GM18502 (cell line): ENCODE data around the gene NEK2.
"Not testable (repeated sequence)": the region's sequence is repeated elsewhere in the genome, so short reads cannot be mapped to it uniquely, and the experiment has no call there.

Experiments
- ATAC-seq: cut with Tn5 transposase; IDR thresholded peaks from one replicate; pipeline ENCODE4 v1.9.1; 2021; ENCODE audit warnings: mild to moderate bottlenecking; ENCODE audit not compliant: unreplicated experiment, poor library complexity

The NEK2 gene

DNA sequence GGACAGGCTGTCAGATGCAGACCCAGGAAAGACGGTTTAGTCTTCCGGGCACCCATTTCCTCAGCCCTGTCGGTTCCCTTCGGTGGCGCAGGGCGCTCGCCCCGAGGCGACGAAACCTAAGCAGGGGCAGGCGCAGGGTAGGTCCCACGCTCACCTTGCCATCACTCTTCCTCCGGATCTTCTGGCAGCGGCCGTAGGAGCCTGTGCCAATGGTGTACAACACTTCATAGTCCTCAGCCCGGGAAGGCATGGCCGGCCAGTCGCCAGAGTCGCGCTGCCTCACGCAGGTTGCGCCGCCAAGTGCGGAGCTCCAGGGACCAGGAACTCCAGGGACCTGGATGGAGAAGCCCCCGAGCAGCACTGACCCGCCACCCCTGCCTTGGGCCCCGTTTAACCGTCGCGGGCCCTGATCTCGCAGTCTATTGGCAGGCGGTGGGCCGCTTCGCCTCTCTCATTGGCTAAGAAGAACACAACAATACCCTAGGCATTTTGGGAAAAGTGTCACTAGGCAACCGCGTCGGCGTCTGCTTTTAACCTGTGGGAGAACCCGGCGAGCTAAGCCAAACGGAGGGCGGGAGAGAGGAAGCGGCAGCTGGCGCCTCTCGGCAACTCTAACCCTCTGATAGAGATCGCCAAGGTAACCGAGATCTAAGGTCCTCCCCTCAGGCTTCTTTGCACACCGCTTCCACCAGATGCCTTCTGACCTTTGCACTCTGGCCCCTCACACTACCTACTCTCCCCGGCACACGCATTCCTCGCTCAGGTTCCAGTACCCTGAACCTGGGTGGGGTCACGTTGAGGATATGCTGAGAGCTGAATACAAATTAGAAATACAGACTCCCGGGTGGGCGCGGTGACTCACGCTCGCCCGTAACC is at the start of gene NEK2:
NEK2 (minus strand) TSS at position 392 of the 876 bp plus-strand sequence; CDS start at position 250, 142 bp downstream.
- ATAC-seq = peak; percentile 97

DNA sequence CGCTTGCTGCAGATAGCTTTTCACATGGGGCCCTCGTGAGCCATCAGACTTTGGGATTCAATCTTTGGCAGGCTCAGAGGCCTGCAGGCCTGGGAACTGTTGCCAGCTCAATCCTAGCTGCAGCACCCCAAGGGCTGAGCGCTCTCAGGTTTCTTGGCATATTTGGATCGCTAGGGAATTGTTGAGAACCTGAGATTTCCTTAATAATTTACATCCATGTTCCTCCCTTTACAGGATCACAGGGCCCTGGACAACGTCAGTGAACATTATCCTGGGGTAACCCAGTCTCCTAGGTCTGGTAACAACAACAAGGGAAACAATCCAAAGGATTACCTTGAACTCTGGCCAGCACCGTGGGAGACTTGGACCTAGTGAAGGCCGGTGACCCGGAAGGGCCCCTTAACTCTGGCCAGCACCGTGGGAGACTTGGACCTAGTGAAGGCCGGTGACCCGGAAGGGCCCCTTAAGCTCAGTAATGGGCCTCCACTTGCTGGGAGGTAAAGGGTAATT is 49.3 kb upstream of the NEK2 start:
- ATAC-seq = no peak

DNA sequence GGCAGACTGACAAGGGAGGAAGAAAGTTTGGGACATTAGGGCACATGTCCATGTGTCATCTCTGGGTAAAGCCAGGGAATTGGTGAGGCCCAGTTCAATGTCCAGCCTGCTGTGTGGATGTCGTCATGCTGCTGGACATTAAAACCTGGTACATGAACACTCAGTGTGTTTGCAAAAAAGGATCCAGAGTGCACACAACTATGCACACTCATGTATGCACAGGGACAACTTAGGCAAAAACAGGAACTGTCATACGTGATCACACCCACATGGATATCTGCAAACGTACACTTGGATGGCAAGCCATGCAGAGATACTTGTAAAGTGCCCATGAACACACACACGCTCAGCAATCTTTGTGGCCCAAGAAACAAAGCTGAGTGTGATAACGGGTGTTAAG is 47.9 kb upstream of the NEK2 start:
- ATAC-seq = no peak

DNA sequence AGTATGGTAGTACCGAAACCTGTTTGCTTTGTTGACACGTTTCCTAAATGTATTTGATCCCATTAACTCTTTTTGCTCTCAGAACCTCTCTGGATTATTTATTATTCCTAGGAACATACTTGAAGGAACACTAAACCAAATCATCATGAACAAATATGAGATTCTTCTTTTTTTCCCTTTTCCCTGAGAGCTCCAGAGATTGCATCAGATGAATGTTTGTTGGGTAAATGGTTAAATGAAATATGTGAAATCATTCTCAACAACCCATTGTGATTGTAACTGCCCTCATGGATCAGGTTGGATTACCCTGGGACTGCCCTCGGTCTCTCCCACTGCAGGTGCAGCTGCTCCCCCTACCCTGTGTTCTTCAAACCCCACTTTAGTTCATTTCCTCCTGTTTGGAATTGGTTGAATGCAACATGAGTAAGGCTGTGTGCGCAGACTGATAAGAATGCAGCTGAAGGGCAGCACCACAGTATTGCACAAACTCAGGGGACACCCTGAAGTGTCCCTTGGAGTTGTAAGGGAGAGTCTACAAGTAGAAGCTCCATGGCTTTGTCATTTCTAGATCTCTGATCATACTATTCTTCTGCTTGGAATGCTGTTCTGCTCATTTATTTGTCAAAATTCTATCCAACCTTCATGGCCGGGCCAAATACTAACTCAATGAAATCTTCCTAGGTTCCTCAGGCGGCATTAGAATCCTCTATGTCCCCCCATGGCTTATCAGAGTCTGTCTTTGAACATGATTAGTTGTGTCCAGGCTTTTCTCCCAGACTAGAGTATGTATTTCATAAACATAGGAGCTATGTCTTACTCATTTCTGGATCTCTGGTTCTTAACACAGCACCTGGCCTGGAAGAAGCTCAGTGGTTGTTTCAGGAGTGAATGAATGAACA is 47.1 kb upstream of the NEK2 start:
- ATAC-seq = no peak

DNA sequence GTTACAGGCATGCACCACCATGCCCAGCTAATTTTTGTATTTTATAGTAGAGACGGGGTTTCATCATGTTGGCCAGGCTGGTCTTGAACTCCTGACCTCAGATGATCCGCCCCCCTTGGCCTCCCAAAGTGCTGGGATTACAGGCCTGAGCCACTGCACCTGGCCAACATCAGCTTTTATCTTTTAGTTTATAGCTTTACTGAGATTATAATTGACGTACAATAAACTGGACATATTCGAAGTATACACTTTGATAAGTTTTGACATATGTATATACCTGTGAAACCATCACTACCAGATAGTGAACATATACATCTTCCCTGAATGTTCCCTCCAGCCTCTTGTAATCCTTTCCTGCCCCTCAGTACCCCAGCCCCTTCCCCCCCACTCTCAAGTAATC is 41.1 kb upstream of the NEK2 start:
- not testable (repeated sequence) for ATAC-seq

DNA sequence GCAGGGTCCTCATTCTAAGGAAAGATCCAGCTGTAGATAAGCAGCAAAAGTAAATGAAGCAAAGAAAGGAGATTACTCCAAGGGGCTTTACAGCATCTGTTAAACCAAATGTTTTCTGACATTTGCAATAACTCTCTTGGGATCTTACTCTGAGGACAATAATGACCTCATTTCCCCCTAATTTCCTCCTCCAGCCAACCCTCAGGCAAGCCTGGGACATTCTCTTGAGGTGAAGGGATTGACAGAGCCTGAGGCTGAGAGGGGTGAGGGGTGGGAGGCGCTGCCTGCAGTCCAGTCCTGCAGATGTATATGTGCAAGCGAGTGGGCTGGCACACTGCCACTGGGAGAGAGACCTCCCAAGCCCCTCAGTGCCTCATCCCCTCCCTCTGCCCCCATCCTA is 40.5 kb upstream of the NEK2 start:
- ATAC-seq = no peak

DNA sequence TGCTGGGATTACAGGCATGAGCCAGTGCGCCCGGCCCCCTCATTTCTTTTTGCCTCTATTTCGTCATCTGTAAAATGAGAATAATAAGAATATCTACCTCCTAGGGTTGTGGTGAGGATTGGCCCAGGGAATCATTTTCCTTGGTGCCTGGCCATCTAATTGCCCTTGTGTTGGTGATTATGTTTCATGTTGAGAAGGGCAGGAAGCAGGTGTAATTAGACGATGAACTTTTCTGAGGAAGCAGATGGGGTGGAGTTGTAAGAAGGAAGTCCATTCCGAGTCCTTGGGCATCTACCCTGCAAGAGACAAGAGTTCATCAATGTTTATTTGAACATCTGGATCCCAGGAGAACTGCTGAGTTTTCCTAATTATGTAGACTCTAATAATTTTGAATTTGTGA is 38.7 kb upstream of the NEK2 start:
- no peak for ATAC-seq

DNA sequence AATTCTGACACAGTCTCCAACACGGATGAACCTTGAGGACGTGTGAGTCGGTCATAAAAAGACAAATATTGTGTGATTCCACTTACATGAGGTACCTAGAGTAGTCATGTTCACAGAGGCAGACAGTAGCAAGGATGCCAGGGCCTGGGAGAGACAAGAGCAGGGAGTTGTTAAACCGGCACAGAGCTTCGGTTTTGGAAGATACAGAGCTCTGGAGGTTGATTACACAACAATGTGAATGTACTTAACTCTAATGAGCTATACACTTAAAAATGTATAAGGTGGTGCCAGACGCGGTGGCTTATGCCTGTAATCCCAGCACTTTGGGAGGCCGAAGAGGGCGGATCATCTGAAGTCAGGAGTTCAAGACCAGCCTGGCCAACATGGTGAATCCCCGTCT is 37.8 kb upstream of the NEK2 start:
- no peak for ATAC-seq

DNA sequence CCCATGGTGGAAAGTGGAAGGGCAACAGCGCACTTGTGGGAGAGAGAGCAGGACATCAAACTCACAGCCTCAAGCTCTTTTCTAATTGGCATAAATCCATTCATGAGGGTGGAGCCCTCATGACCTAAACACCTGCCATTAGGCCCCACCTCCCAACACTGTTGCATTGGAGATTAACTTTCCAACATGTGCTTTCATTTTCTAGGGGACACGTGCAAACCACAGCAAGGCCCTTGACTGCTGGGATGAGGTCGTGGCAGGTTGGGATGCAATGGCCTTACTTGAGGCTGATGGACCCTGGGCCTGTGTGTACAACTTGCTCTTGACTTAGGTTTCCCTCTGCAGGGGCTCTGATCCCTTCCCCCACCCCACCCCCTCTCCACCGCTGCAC is 35.9 kb upstream of the NEK2 start:
- ATAC-seq = no peak

DNA sequence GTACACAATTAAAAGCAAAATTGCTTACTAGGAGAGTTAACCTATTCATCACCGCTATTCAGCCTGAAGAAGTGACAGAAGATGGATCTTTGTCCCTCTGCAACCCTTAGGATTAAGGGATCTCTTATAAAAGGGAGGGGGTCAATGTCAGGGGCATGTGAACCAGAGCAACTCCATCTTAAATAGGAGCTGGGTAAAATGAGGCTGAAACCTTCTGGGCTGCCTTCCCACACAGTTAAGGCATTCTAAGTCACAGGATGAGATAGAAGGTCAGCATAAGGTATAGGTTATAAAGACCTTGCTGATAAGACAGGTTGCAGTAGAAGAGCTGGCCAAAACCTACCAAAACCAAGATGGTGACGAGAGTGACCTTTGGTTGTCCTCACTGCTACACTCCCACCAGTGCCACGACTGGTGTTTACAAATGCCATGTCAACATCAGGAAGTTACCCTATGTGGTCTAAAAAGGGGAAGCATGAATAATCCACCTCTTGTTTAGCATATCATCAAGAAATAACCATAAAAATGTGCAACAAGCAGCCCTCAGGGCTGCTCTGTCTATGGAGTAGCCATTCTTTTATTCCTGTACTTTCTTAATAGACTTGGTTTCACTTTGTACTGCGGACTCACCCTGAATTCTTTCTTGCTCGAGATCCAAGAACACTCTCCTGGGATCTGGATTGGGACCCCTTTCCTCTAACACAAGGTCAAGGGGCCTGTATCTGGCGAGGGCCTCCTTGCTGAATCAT is 35.3 kb upstream of the NEK2 start:
- ATAC-seq = no peak

DNA sequence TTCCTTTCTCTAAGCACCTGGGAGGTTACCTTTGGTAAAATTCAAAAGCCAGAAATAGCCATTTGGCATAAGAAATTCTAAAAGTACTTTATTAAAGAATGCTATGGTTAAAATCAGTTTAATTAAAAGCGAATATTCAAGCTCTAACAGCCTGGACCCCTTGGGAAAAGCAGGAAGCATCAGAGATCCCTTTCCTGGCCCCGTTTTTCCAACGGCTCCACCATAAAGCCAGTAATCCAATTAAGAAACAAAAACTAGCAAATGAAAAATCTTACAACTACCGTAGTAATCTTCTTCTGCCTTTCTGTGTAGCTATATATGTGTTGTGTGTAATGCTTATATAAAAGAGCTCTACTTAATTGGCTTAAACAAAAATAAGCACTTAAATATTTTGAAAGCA is 33.5 kb upstream of the NEK2 start:
- no peak for ATAC-seq

DNA sequence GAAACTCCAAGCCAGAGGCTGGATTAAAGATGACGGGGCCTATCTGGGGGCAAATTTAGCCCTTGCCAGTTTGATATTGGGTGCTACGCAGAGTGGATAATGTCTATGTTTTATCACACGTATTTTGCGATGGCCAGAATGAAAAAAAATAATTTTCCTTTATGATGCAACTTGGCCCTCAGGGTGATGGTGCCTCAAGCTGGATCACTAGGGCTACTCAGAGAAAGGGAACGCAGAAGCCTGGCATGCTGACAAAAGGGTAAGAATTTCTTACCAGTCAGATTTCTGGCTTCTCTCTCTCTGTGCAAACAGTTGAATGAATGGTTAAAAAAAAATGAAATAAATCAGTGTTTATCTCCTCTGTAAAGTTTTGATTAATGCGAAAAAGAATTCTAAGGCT is 32.6 kb upstream of the NEK2 start:
- ATAC-seq = no peak

DNA sequence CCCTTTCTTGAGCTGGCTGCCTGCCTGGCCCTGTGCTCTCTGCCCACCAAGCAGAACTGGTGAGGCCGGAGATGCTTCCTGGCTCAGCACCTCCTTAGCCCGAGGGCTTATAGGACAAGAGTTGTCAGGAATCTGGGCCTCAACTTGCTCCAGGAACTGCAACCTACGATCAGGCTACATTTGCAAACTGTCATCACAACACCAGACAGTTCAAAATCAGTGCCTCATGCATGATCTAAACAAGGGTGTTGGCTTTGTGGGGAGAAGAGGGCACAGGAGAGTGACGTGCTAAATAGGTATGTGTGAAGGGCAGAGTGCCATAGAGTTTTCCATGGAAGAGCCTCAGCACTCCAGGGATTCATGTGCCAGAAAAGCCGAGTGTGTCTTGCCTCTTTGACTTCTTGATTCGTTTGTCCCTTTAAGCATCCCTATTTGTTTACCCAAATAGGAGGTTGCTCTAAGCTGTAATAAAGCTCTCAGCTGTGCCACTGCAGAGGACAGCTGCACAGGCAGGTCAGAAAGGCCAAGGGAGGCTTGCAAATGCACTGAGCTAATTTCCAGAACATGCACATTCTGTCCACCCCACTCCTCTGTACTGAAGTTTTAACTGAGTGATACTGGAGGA is 30.2 kb upstream of the NEK2 start:
- ATAC-seq = no peak

DNA sequence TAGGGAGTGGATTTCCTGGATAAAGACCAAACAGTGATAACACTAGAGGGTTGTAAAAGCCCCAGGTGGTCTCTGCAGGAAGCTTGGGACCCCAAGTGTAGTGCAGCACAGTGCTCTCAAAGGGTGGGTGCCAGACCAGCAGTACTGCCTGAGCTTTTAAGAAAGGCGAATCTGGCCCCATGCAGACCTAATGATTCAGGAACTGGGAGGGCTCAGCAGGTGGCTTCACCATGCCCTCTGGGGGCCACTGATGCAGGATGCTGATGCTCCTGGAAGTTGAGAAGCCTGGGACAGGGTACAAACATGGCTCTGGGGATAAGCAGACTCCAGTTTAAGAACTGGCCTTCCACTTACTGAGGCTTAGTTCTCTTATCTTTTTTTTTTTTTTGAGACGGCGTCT is 29.1 kb upstream of the NEK2 start:
- no peak for ATAC-seq

DNA sequence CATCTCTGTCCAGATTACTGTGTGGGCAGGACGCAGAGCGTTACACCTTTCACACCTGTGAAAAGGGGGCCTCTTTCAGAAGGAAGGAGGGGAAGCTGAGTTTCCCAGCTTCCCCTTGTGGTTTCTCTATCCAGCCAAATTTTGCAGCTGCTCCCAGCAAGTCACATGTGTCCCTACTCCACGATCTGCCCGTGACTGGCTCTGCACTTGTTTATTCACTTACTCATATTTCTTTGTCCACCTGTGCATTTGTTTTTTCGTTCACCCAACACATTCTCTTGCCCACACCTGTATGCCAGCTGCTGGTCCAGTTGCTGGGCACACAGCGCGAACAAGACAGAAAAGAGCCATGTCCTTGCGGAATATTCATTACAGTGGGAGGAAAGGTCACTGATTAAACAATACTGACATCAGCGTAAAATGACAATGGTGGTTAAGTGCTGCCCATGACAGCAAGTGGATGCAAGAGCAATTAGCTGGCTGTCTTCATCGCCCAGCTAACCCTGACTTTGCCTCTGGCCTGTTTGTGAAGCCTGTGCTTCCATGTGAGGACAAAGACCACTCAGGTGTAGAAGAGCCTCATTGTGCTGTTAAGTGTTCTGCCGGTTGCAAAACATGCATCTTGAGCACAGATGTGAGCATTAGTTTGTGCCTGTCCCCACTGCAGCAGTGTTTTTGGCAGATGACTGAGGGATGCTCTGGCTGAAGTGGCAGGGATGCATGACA is 28.6 kb upstream of the NEK2 start:
- ATAC-seq = no peak

DNA sequence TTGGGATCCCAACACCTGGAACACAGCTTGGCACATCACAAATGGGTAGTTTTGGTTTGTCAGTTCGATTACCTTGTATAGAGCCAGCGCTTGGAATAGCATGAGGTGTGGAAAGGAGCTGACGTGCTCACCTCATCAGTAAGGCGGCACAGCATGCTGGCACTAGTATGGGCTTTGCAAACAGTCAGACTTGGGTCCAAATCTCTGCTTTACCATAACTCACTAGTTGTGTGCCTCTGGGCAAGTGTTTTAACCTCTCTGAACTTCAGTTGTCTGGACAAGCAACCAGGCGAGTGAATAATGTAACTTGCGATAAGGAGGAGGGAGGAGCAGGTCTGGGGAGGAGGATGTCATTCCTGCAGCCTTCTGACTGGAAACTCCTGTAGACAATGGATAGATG is 26.3 kb upstream of the NEK2 start:
- no peak for ATAC-seq

DNA sequence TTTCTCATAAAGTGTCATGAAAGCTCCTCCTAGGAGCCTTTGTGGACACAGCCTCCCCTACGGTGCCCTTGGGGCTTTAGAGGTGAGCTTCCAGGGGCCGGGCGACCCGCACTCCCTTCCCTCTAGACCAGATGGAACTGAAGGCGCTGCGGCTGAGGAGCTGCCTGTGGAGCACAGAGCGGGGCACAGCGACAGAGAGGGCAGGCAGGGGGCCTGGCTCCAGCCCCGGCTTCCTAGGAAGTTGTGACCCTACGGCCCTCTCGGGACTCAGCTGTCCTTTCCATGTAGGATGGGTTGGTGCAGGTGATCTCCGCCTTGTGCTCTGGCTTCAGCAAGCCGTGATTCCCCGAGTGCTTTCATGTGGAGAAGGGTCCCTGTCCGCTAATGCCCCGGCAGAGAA is 23.6 kb upstream of the NEK2 start:
- ATAC-seq = no peak

DNA sequence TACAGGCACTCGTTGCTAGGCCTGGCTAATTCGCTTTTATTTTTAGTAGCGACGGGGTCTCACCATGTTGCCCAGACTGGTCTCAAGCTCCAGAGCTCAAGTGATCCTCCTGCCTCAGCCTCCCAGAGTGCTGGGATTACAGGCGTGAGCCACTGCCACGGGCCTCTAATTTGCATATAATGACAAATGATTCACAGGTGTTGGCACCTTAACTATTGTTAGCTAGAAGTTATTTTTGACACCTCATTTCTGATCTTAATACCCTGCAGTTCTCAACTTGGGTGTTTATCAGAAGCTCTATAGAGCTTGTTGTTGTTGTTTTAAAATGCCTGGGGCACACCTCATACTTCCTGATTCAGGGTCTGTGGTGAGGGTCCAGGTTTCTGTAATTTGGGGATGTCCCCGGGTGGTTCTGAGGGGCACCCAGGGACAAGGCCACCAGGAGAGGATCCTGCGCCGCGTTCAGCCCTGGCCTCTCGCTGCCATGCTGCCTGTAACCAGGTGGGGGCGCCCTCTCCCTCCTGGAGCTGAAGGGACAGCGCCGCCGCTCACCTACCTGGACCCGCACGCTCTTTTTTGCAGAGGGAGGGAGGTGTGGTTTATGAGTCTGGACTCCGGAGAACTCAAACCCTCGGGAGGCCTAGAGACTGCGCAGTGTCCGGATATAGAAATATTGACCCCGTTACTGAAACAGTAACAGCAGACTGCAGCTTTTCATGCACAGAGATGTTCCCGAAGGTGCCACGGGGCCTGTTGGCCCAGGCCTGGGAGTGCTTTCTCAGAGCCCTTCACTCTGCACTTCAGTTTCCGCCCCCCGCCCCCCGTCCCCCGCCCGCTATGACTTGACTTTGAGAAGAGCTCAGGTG is 23.0 kb upstream of the NEK2 start:
- ATAC-seq = peak; percentile 58
